Measurements from ENCODE around the gene SLC26A9.

SLC26A9 gene

GRCh38 chr1:205922314-205922713 lies 20.9 kb downstream of the SLC26A9 start:
- TF ChIP-seq POLR2A (IDR thresholded peaks at IDR 0.05; ENCODE audit: low read depth, low read length): no peak
- no peak for TF ChIP-seq TAF1 (IDR thresholded peaks at IDR 0.05; ENCODE audit: borderline replicate concordance, low read depth, low read length)
- no peak for TF ChIP-seq POLR2AphosphoS5 (IDR thresholded peaks at IDR 0.05; ENCODE audit: low read depth, low read length)
- FAIRE-seq (no peak), DNase-seq (ENCODE audit: insufficient read length) (no peak)

GRCh38 chr1:205921570-205921909 lies 21.7 kb downstream of the SLC26A9 start:
- no peak for TF ChIP-seq POLR2AphosphoS5 (IDR thresholded peaks at IDR 0.05; ENCODE audit: low read depth, low read length)
- TF ChIP-seq TAF1 (IDR thresholded peaks at IDR 0.05; ENCODE audit: borderline replicate concordance, low read depth, low read length): no peak
- TF ChIP-seq POLR2A (IDR thresholded peaks at IDR 0.05; ENCODE audit: low read depth, low read length): no peak
- FAIRE-seq: no peak
- no peak for DNase-seq (ENCODE audit: insufficient read length)

GRCh38 chr1:205920861-205921569 lies 22.2 kb downstream of the SLC26A9 start:
- TF ChIP-seq TAF1 (IDR thresholded peaks at IDR 0.05; ENCODE audit: borderline replicate concordance, low read depth, low read length) (no peak), POLR2A (IDR thresholded peaks at IDR 0.05; ENCODE audit: low read depth, low read length) (no peak), POLR2AphosphoS5 (IDR thresholded peaks at IDR 0.05; ENCODE audit: low read depth, low read length) (no peak)
- DNase-seq (ENCODE audit: insufficient read length): no peak
- no peak for FAIRE-seq

DNA sequence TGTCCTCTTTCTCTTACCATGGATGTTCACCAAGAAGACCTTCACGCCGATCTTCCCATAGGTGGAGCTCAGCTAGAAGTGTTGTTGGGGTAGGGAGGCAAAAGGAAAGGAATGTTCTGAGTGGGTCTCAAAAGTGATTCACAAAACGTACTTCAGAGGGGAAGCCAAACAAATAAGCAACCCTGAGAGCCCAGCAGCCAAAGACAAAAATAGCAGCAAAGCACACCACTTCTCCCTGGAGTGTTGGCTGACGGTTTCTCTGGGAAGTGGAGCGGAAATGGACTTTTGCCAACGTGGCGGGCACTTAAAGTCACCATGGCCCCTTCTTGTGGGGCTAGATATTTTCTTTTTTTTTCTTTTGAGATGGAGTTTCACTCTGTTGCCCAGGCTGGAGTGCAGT lies 23.1 kb downstream of the SLC26A9 start:
- FAIRE-seq: no peak

GRCh38 chr1:205918955-205919746 lies 24.1 kb downstream of the SLC26A9 start:
- FAIRE-seq: peak; percentile 90
- TF ChIP-seq POLR2AphosphoS5 (IDR thresholded peaks at IDR 0.05; ENCODE audit: low read depth, low read length) (no peak), TAF1 (IDR thresholded peaks at IDR 0.05; ENCODE audit: borderline replicate concordance, low read depth, low read length) (no peak), POLR2A (IDR thresholded peaks at IDR 0.05; ENCODE audit: low read depth, low read length) (no peak)
- DNase-seq (ENCODE audit: insufficient read length): peak; percentile 53

More for the DNA sequence above, 23.1 kb downstream of the SLC26A9 start:
- DNase-seq (ENCODE audit: insufficient read length): no peak
- TF ChIP-seq POLR2A (IDR thresholded peaks at IDR 0.05; ENCODE audit: low read depth, low read length) (no peak), POLR2AphosphoS5 (IDR thresholded peaks at IDR 0.05; ENCODE audit: low read depth, low read length) (no peak)

- no peak for DNase-seq (ENCODE audit: insufficient read length)
- TF ChIP-seq POLR2AphosphoS5 (IDR thresholded peaks at IDR 0.05; ENCODE audit: low read depth, low read length): no peak
- no peak for TF ChIP-seq POLR2A (IDR thresholded peaks at IDR 0.05; ENCODE audit: low read depth, low read length)
- TF ChIP-seq TAF1 (IDR thresholded peaks at IDR 0.05; ENCODE audit: borderline replicate concordance, low read depth, low read length): no peak
- peak; percentile 72 for FAIRE-seq
These were observed 25.6 kb downstream of the SLC26A9 start for GRCh38 chr1:205917466-205918238.

DNA sequence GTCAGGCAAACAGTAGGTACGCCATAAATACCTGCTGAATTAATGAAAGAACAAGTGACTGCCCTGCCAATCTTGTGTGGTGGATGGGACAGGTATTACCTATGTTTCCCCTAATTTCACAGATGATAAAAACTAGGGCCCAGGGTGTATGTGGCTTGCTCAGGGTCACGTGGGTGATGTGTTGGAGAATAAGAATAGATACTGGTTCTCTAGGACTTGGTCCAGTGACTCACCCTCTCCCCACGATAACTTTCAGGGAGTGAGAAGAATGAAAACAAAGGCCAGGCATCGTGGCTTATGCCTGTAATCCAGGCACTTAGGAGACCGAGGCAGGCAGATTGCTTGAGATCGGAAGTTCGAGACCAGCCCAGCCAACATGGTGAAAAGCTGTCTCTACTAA lies 26.7 kb downstream of the SLC26A9 start:
- no peak for DNase-seq (ENCODE audit: insufficient read length)
- TF ChIP-seq POLR2AphosphoS5 (IDR thresholded peaks at IDR 0.05; ENCODE audit: low read depth, low read length) (no peak), POLR2A (IDR thresholded peaks at IDR 0.05; ENCODE audit: low read depth, low read length) (no peak), TAF1 (IDR thresholded peaks at IDR 0.05; ENCODE audit: borderline replicate concordance, low read depth, low read length) (no peak)
- FAIRE-seq: no peak

DNA sequence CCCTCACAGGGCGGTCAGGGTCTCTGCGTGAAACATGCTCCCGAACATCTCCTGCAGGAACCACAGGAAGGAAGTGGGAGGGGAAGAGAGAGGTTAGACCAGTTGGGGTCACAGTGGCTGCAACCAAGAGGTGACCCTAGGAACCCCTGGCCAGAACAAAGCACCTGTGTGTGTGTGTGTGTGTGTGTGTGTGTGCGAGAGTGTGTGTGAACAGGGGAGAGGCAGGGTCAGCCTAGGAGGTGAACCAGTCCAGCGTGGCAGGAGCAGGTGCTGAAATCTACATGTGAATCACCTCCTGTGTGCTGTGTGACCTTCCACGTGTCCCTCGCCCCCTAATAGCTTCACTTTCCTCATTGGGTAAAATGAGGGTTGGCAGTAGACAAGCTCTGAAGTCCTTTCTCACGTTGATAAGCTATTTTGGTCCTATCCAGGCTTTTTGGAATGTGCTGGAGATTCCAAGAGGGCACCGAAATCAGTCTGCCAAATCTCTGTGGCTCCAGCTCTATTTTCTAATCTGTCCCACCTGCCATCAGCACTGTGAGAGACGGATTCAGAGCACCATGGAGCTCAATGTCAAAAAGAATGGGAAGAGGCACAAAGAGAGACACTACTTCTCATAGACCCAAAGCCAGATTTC lies 27.8 kb downstream of the SLC26A9 start:
- TF ChIP-seq TAF1 (IDR thresholded peaks at IDR 0.05; ENCODE audit: borderline replicate concordance, low read depth, low read length) (no peak), POLR2AphosphoS5 (IDR thresholded peaks at IDR 0.05; ENCODE audit: low read depth, low read length) (no peak), POLR2A (IDR thresholded peaks at IDR 0.05; ENCODE audit: low read depth, low read length) (no peak)
- DNase-seq (ENCODE audit: insufficient read length) (no peak), FAIRE-seq (no peak)

- no peak for TF ChIP-seq POLR2A (IDR thresholded peaks at IDR 0.05; ENCODE audit: low read depth, low read length)
- no peak for TF ChIP-seq POLR2AphosphoS5 (IDR thresholded peaks at IDR 0.05; ENCODE audit: low read depth, low read length)
- no peak for TF ChIP-seq TAF1 (IDR thresholded peaks at IDR 0.05; ENCODE audit: borderline replicate concordance, low read depth, low read length)
- no peak for DNase-seq (ENCODE audit: insufficient read length)
- FAIRE-seq: no peak
These were observed 28.5 kb downstream of the SLC26A9 start for GRCh38 chr1:205914730-205915129.

- no peak for TF ChIP-seq POLR2AphosphoS5 (IDR thresholded peaks at IDR 0.05; ENCODE audit: low read depth, low read length)
- no peak for TF ChIP-seq TAF1 (IDR thresholded peaks at IDR 0.05; ENCODE audit: borderline replicate concordance, low read depth, low read length)
- TF ChIP-seq POLR2A (IDR thresholded peaks at IDR 0.05; ENCODE audit: low read depth, low read length): no peak
These were observed 29.1 kb downstream of the SLC26A9 start for GRCh38 chr1:205914155-205914507.

More at GRCh38 chr1:205914155-205914507, 29.1 kb downstream of the SLC26A9 start:
- FAIRE-seq (no peak), DNase-seq (ENCODE audit: insufficient read length) (no peak)
